ENCODE data around the gene RNF220. TPM values are rescaled to one million over a fixed set of nuclear protein-coding genes. Genes with fewer than 3 reads are reported as not detected.

The RNF220 gene
- total and polyA plus RNA-seq, 2 of the 13 experiments (the other 11 are each of a cell fraction or from before 2014, with no cell fraction given), result 48.2 to 72.1 TPM

- no peak for TF ChIP-seq TFE3 (CRISPR knock-in tag; IDR thresholded peaks at IDR 0.05)
- TF ChIP-seq, protein P1, sequence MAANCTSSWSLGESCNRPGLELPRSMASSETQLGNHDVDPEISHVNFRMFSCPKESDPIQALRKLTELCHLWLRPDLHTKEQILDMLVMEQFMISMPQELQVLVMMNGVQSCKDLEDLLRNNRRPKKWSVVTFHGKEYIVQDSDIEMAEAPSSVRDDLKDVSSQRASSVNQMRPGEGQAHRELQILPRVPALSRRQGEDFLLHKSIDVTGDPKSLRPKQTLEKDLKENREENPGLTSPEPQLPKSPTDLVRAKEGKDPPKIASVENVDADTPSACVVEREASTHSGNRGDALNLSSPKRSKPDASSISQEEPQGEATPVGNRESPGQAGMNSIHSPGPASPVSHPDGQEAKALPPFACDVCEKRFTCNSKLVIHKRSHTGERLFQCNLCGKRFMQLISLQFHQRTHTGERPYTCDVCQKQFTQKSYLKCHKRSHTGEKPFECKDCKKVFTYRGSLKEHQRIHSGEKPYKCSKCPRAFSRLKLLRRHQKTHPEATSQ (CRISPR knock-in tag; IDR thresholded peaks at IDR 0.05; ENCODE audit: borderline replicate concordance), result no peak
- TF ChIP-seq, protein P2, sequence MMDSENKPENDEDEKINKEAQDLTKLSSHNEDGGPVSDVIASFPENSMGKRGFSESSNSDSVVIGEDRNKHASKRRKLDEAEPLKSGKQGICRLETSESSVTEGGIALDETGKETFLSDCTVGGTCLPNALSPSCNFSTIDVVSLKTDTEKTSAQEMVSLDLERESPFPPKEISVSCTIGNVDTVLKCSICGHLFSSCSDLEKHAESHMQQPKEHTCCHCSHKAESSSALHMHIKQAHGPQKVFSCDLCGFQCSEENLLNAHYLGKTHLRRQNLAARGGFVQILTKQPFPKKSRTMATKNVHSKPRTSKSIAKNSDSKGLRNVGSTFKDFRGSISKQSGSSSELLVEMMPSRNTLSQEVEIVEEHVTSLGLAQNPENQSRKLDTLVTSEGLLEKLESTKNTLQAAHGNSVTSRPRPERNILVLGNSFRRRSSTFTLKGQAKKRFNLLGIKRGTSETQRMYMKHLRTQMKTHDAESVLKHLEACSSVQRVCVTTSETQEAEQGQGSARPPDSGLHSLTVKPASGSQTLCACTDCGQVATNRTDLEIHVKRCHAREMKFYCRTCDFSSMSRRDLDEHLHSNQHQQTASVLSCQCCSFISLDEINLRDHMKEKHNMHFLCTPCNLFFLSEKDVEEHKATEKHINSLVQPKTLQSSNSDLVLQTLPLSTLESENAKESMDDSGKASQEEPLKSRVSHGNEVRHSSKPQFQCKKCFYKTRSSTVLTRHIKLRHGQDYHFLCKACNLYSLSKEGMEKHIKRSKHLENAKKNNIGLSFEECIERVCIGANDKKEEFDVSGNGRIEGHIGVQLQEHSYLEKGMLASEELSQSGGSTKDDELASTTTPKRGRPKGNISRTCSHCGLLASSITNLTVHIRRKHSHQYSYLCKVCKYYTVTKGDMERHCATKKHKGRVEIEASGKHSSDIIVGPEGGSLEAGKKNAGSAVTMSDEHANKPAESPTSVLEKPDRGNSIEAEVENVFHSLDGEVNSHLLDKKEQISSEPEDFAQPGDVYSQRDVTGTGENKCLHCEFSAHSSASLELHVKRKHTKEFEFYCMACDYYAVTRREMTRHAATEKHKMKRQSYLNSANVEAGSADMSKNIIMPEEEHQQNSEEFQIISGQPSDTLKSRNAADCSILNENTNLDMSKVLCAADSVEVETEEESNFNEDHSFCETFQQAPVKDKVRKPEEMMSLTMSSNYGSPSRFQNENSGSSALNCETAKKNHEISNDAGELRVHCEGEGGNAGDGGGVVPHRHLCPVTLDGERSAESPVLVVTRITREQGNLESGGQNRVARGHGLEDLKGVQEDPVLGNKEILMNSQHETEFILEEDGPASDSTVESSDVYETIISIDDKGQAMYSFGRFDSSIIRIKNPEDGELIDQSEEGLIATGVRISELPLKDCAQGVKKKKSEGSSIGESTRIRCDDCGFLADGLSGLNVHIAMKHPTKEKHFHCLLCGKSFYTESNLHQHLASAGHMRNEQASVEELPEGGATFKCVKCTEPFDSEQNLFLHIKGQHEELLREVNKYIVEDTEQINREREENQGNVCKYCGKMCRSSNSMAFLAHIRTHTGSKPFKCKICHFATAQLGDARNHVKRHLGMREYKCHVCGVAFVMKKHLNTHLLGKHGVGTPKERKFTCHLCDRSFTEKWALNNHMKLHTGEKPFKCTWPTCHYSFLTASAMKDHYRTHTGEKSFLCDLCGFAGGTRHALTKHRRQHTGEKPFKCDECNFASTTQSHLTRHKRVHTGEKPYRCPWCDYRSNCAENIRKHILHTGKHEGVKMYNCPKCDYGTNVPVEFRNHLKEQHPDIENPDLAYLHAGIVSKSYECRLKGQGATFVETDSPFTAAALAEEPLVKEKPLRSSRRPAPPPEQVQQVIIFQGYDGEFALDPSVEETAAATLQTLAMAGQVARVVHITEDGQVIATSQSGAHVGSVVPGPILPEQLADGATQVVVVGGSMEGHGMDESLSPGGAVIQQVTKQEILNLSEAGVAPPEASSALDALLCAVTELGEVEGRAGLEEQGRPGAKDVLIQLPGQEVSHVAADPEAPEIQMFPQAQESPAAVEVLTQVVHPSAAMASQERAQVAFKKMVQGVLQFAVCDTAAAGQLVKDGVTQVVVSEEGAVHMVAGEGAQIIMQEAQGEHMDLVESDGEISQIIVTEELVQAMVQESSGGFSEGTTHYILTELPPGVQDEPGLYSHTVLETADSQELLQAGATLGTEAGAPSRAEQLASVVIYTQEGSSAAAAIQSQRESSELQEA (CRISPR knock-in tag; IDR thresholded peaks at IDR 0.05; ENCODE audit: not compliant biosample characterization), result no peak
- TF ChIP-seq ZNF841 (CRISPR knock-in tag; IDR thresholded peaks at IDR 0.05; ENCODE audit: borderline replicate concordance), result no peak
- no peak for TF ChIP-seq HMGA1 (CRISPR knock-in tag; conservative IDR thresholded peaks at IDR 0.05)
- TF ChIP-seq TAF1 (CRISPR knock-in tag; IDR thresholded peaks at IDR 0.05), result 0 out of 2 replicates have a peak, but pooled peaks have one; percentile 54
- TF ChIP-seq ZNF30 (CRISPR knock-in tag; IDR thresholded peaks at IDR 0.05), result no peak
- peak; percentile 42; the same call in 1 of the 2 replicates for TF ChIP-seq PHF8 (CRISPR knock-in tag; IDR thresholded peaks at IDR 0.05)
- peak; percentile 43; the same call in 1 of the 2 replicates for TF ChIP-seq ZBTB20 (CRISPR knock-in tag; IDR thresholded peaks at IDR 0.05; ENCODE audit: borderline replicate concordance, low read depth)
- TF ChIP-seq ETV6 (CRISPR knock-in tag; conservative IDR thresholded peaks at IDR 0.05), result no peak
- TF ChIP-seq WIZ (CRISPR knock-in tag; IDR thresholded peaks at IDR 0.05), result 0 out of 2 replicates have a peak, but pooled peaks have one; percentile 51
- no peak for TF ChIP-seq MAFF (IDR thresholded peaks at IDR 0.05; ENCODE audit: low read depth, low read length)
- 0 out of 2 replicates have a peak, but pooled peaks have one; percentile 47 for TF ChIP-seq ZNF446 (CRISPR knock-in tag; IDR thresholded peaks at IDR 0.05)
- TF ChIP-seq, protein P3, sequence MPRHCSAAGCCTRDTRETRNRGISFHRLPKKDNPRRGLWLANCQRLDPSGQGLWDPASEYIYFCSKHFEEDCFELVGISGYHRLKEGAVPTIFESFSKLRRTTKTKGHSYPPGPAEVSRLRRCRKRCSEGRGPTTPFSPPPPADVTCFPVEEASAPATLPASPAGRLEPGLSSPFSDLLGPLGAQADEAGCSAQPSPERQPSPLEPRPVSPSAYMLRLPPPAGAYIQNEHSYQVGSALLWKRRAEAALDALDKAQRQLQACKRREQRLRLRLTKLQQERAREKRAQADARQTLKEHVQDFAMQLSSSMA (CRISPR knock-in tag; IDR thresholded peaks at IDR 0.05), result no peak
- TF ChIP-seq ZBTB21 (CRISPR knock-in tag; IDR thresholded peaks at IDR 0.05), result no peak
- peak; percentile 89 for TF ChIP-seq ZNF143 (CRISPR knock-in tag; IDR thresholded peaks at IDR 0.05)
- peak; percentile 80 for TF ChIP-seq NRL (CRISPR knock-in tag; IDR thresholded peaks at IDR 0.05; ENCODE audit: borderline replicate concordance)
- no peak for TF ChIP-seq ZNF24 (IDR thresholded peaks at IDR 0.05)
Measured at GRCh38 chr1:44405031-44405797, at the start of gene RNF220 (continued).
